ENCODE results near the gene ABHD14A.

Gene ABHD14A

DNA sequence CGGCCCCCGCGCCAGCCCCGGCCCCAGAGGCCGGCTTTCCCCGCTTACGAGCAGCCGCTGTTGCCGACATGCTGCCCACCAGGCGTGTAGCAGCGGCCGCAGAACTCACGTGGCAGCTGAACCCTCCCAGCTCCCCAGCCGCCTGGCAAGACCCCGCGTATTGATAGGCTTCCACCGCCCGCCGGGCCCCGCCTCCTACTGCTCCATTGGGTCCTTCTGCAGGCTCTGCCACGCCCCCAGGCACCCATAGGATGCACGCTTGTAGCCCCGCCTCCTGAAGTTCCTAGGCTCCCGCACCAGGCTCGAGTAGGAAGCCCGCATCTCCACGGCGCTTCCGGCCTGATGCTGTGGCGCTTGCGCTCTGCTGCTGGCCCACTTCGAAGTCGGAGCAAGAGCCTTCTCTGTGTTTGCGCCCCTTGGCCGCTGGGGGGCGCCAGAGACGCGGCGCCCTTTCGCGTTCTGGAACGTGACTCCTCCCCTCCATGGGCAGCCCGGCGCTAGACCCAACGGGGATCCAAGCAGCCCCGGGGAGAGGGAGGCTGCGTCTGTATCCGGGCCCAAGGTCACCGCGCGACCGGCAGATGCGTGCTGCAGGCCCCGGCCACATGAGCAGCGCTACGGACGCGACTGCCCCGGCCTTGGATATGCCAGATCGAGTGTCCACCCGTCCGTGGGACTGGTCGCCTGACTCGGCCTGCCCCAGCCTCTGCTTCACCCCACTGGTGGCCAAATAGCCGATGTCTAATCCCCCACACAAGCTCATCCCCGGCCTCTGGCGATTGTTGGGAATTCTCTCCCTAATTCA is 32.9 kb upstream of the ABHD14A start, which contains the start of the genes PARP3 and RRP9:
PARP3 (plus strand) TSS at position 566 of the 805 bp plus-strand sequence. CDS start 993 bp downstream, outside the sequence.
RRP9 (minus strand) TSS at position 107 of the 805 bp plus-strand sequence; CDS start at position 70, 37 bp downstream.
- peak within 1 kb of the TSS; percentile 93 for H3K9ac ChIP-seq
- H3K9me3 ChIP-seq (ENCODE audit: control insufficient read depth, low read length), result no peaks in the 10 kb centered on the region
- H2AFZ ChIP-seq, result peak within 1 kb of the TSS; percentile 96
- no peaks in the 10 kb centered on the region for H3K36me3 ChIP-seq (ENCODE audit: control insufficient read depth, insufficient read depth, low read length)
- H3K27me3 ChIP-seq (ENCODE audit: control insufficient read depth, insufficient read depth, low read length), result no peaks in the 10 kb centered on the region
- H3K4me1 ChIP-seq, result peaks cover 12% of the 10 kb centered on the region
- peak within 1 kb of the TSS; percentile 97 for H3K27ac ChIP-seq
- no peaks in the 10 kb centered on the region for H3K79me2 ChIP-seq
- peak within 1 kb of the TSS; percentile 80 for H3K4me3 ChIP-seq (ENCODE audit: low read depth, low read length)
- H3K4me2 ChIP-seq (ENCODE audit: low read length), result peak within 1 kb of the TSS; percentile 94
- TF ChIP-seq, protein P1, sequence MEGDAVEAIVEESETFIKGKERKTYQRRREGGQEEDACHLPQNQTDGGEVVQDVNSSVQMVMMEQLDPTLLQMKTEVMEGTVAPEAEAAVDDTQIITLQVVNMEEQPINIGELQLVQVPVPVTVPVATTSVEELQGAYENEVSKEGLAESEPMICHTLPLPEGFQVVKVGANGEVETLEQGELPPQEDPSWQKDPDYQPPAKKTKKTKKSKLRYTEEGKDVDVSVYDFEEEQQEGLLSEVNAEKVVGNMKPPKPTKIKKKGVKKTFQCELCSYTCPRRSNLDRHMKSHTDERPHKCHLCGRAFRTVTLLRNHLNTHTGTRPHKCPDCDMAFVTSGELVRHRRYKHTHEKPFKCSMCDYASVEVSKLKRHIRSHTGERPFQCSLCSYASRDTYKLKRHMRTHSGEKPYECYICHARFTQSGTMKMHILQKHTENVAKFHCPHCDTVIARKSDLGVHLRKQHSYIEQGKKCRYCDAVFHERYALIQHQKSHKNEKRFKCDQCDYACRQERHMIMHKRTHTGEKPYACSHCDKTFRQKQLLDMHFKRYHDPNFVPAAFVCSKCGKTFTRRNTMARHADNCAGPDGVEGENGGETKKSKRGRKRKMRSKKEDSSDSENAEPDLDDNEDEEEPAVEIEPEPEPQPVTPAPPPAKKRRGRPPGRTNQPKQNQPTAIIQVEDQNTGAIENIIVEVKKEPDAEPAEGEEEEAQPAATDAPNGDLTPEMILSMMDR (IDR thresholded peaks at IDR 0.05), result peak; percentile 100

DNA sequence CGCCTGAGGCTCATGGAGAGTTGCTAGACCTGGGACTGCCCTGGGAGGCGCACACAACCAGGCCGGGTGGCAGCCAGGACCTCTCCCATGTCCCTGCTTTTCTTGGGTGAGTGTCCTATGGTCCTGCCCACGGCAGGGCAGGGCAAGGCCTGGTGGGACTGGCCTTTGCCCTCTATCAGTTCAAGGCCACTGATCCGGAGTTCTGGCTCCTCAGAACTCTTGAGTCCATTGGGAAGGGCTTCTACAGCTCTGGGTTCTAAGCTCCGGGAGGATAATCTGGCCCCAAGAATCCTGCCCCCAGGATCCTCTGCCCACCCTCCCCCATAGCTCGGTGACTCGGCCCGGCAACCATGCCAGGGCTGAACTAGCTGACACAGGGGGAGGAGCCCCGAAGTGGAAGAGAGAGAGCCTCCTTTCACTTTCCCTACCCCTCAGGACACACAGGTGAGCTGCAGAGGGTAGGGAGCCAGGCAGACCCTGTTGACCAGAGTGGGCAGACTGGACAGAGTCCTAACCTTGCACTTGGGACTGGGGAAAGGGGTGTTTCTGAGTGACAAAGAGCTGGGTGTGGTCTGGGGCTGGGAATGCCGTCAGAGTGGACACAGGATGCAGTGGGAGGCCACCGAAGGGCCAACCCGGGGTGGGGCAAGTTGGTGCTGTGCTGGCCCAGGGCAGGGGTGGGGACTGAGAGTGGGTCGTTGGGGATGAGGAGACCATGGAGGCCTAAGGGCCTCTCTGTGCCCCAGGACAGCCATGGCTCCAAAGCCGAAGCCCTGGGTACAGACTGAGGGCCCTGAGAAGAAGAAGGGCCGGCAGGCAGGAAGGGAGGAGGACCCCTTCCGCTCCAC is 32.0 kb upstream of the ABHD14A start:
- peak overlapping the region; percentile 62 for H3K4me3 ChIP-seq (ENCODE audit: low read depth, low read length)
- peak overlapping the region; percentile 93 for H3K9ac ChIP-seq
- H3K9me3 ChIP-seq (ENCODE audit: control insufficient read depth, low read length), result no peaks in the 10 kb centered on the region
- H3K27me3 ChIP-seq (ENCODE audit: control insufficient read depth, insufficient read depth, low read length), result no peaks in the 10 kb centered on the region
- TF ChIP-seq, protein P1 (IDR thresholded peaks at IDR 0.05), result no peak
- peaks cover 12% of the 10 kb centered on the region for H3K4me1 ChIP-seq
- no peaks in the 10 kb centered on the region for H3K36me3 ChIP-seq (ENCODE audit: control insufficient read depth, insufficient read depth, low read length)
- peak overlapping the region; percentile 97 for H3K27ac ChIP-seq
- peak overlapping the region; percentile 96 for H2AFZ ChIP-seq
- H3K4me2 ChIP-seq (ENCODE audit: low read length), result peak overlapping the region; percentile 82
- no peaks in the 10 kb centered on the region for H3K79me2 ChIP-seq

- H3K79me2 ChIP-seq, result no peaks in the 10 kb centered on the region
- no peak overlapping the region for H3K9ac ChIP-seq
- H3K4me2 ChIP-seq (ENCODE audit: low read length), result peak overlapping the region; percentile 82
- H3K4me3 ChIP-seq (ENCODE audit: low read depth, low read length), result peak overlapping the region; percentile 62
- no peaks in the 10 kb centered on the region for H3K27me3 ChIP-seq (ENCODE audit: control insufficient read depth, insufficient read depth, low read length)
- H3K4me1 ChIP-seq, result peaks cover 12% of the 10 kb centered on the region
- no peaks in the 10 kb centered on the region for H3K9me3 ChIP-seq (ENCODE audit: control insufficient read depth, low read length)
- H3K27ac ChIP-seq, result peak overlapping the region; percentile 97
- H2AFZ ChIP-seq, result peak overlapping the region; percentile 96
- TF ChIP-seq, protein P1 (IDR thresholded peaks at IDR 0.05), result no peak
- no peaks in the 10 kb centered on the region for H3K36me3 ChIP-seq (ENCODE audit: control insufficient read depth, insufficient read depth, low read length)
These were observed 31.1 kb upstream of the ABHD14A start for GRCh38 chr3:51943451-51944391.

DNA sequence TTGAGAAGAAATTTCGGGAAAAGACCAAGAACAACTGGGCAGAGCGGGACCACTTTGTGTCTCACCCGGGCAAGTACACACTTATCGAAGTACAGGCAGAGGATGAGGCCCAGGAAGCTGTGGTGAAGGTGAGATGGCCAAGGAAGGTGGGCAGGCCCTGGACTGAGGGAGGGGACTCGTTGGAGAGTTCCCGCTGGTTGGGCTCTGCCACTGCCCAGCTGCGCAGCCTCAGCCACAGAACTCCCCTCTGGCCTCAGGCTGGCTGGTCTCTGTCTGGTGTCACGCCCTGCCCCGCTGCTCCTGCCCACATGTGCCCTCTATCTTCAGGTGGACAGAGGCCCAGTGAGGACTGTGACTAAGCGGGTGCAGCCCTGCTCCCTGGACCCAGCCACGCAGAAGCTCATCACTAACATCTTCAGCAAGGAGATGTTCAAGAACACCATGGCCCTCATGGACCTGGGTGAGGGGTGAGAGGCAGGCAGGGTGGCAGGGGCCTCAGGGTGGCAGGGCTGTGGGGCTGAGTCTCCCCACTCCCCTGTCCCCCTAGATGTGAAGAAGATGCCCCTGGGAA is 30.3 kb upstream of the ABHD14A start:
- no peaks in the 10 kb centered on the region for H3K9me3 ChIP-seq (ENCODE audit: control insufficient read depth, low read length)
- H3K4me2 ChIP-seq (ENCODE audit: low read length), result no peak overlapping the region
- H3K79me2 ChIP-seq, result no peaks in the 10 kb centered on the region
- H3K36me3 ChIP-seq (ENCODE audit: control insufficient read depth, insufficient read depth, low read length), result no peaks in the 10 kb centered on the region
- no peaks in the 10 kb centered on the region for H3K27me3 ChIP-seq (ENCODE audit: control insufficient read depth, insufficient read depth, low read length)
- TF ChIP-seq, protein P1 (IDR thresholded peaks at IDR 0.05), result no peak
- peaks cover 12% of the 10 kb centered on the region for H3K4me1 ChIP-seq
- H3K27ac ChIP-seq, result no peak overlapping the region
- H2AFZ ChIP-seq, result no peak overlapping the region
- H3K4me3 ChIP-seq (ENCODE audit: low read depth, low read length), result no peak overlapping the region
- no peak overlapping the region for H3K9ac ChIP-seq

All from parathyroid adenoma (tissue), 2 donors.